Stimulated activated CD8-positive, alpha-beta memory T cell treated with anti-CD3 and anti-CD28 coated beads, Interleukin-4, amount 100 ng/mL, for 4 hours (primary cell): Measurements from ENCODE around the gene ATOH8.

Experiments
- DNase-seq, 2 donors: peaks; one replicate each; pipeline ENCODE4 v3.0.0-alpha.2; 2020; ENCODE audit warnings: low read depth in 2 of 2, low spot score in 1 of 2

ATOH8 gene

GRCh38 chr2:85799215-85799956 lies 45.6 kb downstream of the ATOH8 start:
- DNase-seq: no peak

GRCh38 chr2:85800586-85800985 lies 46.8 kb downstream of the ATOH8 start:
- DNase-seq: no peak

GRCh38 chr2:85801871-85802270 lies 48.1 kb downstream of the ATOH8 start:
- no peak for DNase-seq

GRCh38 chr2:85802354-85803103 lies 48.7 kb downstream of the ATOH8 start:
- DNase-seq: no peak

- DNase-seq: no peak
Measured at GRCh38 chr2:85803704-85804425, 50.1 kb downstream of the ATOH8 start.

- no peak for DNase-seq
Measured at GRCh38 chr2:85804583-85804982, 50.8 kb downstream of the ATOH8 start.

GRCh38 chr2:85806358-85807118 lies 52.7 kb downstream of the ATOH8 start:
- no peak for DNase-seq

GRCh38 chr2:85807756-85808155 lies 54.0 kb downstream of the ATOH8 start:
- DNase-seq: no peak

- no peak for DNase-seq
Measured at GRCh38 chr2:85810371-85811179, 56.8 kb downstream of the ATOH8 start.

GRCh38 chr2:85811180-85812093 lies 57.6 kb downstream of the ATOH8 start:
- DNase-seq: no peak

- no peak for DNase-seq
Measured at GRCh38 chr2:85812094-85812735, 58.4 kb downstream of the ATOH8 start.

- no peak for DNase-seq
Measured at GRCh38 chr2:85813211-85813981, 59.6 kb downstream of the ATOH8 start.

- peak; percentile 59 to 62 for DNase-seq
Measured at GRCh38 chr2:85813982-85814801, 60.4 kb downstream of the ATOH8 start.

GRCh38 chr2:85814802-85815550 lies 61.2 kb downstream of the ATOH8 start:
- no peak for DNase-seq

GRCh38 chr2:85819811-85820510 lies 66.2 kb downstream of the ATOH8 start:
- DNase-seq: no peak

- no peak for DNase-seq
Measured at GRCh38 chr2:85822766-85823165, 69.0 kb downstream of the ATOH8 start.
